GM03348 (cell line): ENCODE results near the gene THOC6.
"Not testable (repeated sequence)": the region's sequence is repeated elsewhere in the genome, so short reads cannot be mapped to it uniquely, and the experiment has no call there.

Experiments
- DNase-seq: peaks from one replicate; pipeline ENCODE4 v3.0.0; 2012; ENCODE audit warnings: low spot score

THOC6 gene

GRCh38 chr16:3030222-3031212 is 6.7 kb downstream of the THOC6 start:
- DNase-seq: no peak

GRCh38 chr16:3032624-3033023 is 8.8 kb downstream of the THOC6 start:
- DNase-seq: no peak

GRCh38 chr16:3035289-3035971 is 11.6 kb downstream of the THOC6 start:
- DNase-seq: no peak

- no peak for DNase-seq
Observed at GRCh38 chr16:3035972-3036725, 12.3 kb downstream of the THOC6 start.

- DNase-seq: no peak
Observed at GRCh38 chr16:3036726-3037315, 13.0 kb downstream of the THOC6 start, which contains the start of gene BICDL2. TSS of gene BICDL2 (minus strand) at chr16:3036944. CDS start at chr16:3035496, 1,448 bp downstream.

GRCh38 chr16:3038256-3038655 is 14.4 kb downstream of the THOC6 start:
- no peak for DNase-seq

- no peak for DNase-seq
Observed at GRCh38 chr16:3038896-3039295, 15.1 kb downstream of the THOC6 start.

GRCh38 chr16:3042376-3042775 is 18.5 kb downstream of the THOC6 start:
- DNase-seq: no peak

- no peak for DNase-seq
Observed at GRCh38 chr16:3044708-3045107, 20.9 kb downstream of the THOC6 start.

- DNase-seq: no peak
Observed at GRCh38 chr16:3045758-3046640, 22.2 kb downstream of the THOC6 start, which contains the start of gene MMP25. TSS of gene MMP25 (plus strand) at chr16:3046561. CDS start at chr16:3046918, 357 bp downstream.

- DNase-seq: no peak
Observed at GRCh38 chr16:3046641-3047386, 23.0 kb downstream of the THOC6 start.

- DNase-seq: no peak
Observed at GRCh38 chr16:3047387-3047720, 23.5 kb downstream of the THOC6 start.

GRCh38 chr16:3049921-3050481 is 26.2 kb downstream of the THOC6 start:
- DNase-seq: no peak

- no peak for DNase-seq
Observed at GRCh38 chr16:3050487-3050886, 26.7 kb downstream of the THOC6 start.

GRCh38 chr16:3051009-3051408 is 27.2 kb downstream of the THOC6 start:
- no peak for DNase-seq

- DNase-seq: no peak
Observed at GRCh38 chr16:3051494-3051893, 27.7 kb downstream of the THOC6 start.

- not testable (repeated sequence) for DNase-seq
Observed at GRCh38 chr16:3052571-3053329, 28.9 kb downstream of the THOC6 start.

- not testable (repeated sequence) for DNase-seq
Observed at GRCh38 chr16:3053330-3053710, 29.5 kb downstream of the THOC6 start.
